Measurements from ENCODE around the gene ADAMTS1. TPM values are rescaled to one million over a fixed set of nuclear protein-coding genes. Genes with fewer than 3 reads are reported as not detected.

ADAMTS1 gene
- total RNA-seq, 1 donor from 2014 or later, result 241 TPM

DNA sequence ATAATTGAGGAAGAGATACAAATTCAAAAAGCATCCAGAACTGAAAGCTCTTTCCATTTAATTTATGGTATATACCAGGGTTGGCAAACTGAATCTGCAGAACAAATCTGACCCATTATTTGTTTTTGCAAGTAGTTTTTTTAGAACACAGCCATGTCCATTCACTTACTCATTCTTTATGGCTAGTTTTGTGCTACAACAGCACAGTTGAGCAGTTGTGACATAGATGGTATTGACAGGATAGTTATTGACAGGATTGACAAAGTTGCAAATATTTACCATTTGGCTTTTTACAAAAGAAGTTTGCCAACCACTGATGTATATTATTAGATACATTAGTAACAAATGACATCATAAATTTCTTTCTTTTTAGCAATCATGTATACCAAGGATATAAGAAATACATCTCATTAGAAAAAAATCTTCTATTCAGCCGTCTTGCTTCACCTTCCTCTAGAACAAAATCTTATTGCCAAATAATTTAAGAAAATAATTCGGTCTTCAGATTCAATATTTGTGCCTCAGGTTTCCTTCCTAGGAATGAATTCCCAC, 9.4 kb downstream of the ADAMTS1 start:
- H3K36me3 ChIP-seq, result peaks cover 7 to 46% of the 10 kb centered on the region in 2 donors
- H3K27me3 ChIP-seq, result no peaks in the 10 kb centered on the region
- peak overlapping the region; percentile 28 for H3K27ac ChIP-seq
- intact Hi-C loops (cut with DNase I), result no loop called here
- no peak overlapping the region for H3K4me3 ChIP-seq
- no peak for DNase-seq (ENCODE audit: extremely low spot score in 2 of 2)
- TF ChIP-seq POLR2A (IDR thresholded peaks at IDR 0.05) (no peak), POLR2AphosphoS5 (IDR thresholded peaks at IDR 0.05; ENCODE audit: insufficient read depth in 1 of 2, low read depth in 1 of 2) (no peak)
- TF ChIP-seq, protein P1, sequence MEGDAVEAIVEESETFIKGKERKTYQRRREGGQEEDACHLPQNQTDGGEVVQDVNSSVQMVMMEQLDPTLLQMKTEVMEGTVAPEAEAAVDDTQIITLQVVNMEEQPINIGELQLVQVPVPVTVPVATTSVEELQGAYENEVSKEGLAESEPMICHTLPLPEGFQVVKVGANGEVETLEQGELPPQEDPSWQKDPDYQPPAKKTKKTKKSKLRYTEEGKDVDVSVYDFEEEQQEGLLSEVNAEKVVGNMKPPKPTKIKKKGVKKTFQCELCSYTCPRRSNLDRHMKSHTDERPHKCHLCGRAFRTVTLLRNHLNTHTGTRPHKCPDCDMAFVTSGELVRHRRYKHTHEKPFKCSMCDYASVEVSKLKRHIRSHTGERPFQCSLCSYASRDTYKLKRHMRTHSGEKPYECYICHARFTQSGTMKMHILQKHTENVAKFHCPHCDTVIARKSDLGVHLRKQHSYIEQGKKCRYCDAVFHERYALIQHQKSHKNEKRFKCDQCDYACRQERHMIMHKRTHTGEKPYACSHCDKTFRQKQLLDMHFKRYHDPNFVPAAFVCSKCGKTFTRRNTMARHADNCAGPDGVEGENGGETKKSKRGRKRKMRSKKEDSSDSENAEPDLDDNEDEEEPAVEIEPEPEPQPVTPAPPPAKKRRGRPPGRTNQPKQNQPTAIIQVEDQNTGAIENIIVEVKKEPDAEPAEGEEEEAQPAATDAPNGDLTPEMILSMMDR (IDR thresholded peaks at IDR 0.05), result no peak
- peaks cover 28% of the 10 kb centered on the region for H3K4me1 ChIP-seq
- H3K9me3 ChIP-seq, result no peaks in the 10 kb centered on the region

DNA sequence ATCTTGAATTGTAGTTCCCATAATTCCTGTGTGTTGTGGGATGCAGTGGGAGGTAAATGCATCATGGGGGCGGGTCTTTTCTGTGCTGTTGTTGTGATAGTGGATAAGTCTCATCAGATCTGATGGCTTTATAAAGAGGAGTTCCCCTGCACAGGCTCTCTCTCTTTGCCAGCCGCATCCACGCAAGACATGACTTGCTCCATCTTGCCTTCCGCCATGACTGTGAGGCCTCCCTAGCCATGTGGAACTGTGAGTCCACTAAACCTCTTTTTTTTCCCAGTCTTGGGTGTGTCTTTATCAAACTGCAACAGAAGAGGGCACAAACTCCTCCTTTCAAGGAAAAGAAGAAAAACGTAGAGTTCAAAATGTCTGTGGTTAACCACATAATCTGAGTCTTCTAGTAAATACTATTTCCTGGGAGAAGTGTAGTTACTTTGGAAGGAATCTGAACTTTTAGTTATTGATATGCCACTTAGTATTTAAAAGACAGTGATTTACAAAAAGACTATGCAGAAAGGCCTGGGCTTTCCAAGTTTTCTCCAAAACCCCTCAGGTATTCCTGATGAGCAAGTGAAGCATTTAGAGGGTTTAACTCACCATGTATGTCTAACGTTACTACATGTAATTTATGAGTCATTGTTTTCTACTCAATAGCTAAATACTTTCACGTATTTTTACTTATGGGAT, 10.0 kb downstream of the ADAMTS1 start:
- no peak for DNase-seq (ENCODE audit: extremely low spot score in 2 of 2)
- peak overlapping the region; percentile 28 for H3K27ac ChIP-seq
- no peak overlapping the region for H3K4me3 ChIP-seq
- H3K27me3 ChIP-seq, result no peaks in the 10 kb centered on the region
- intact Hi-C loops (cut with DNase I), result no loop called here
- H3K4me1 ChIP-seq, result peaks cover 22% of the 10 kb centered on the region
- H3K9me3 ChIP-seq, result no peaks in the 10 kb centered on the region
- TF ChIP-seq POLR2AphosphoS5 (IDR thresholded peaks at IDR 0.05; ENCODE audit: insufficient read depth in 1 of 2, low read depth in 1 of 2), result no peak
- no peak for TF ChIP-seq POLR2A (IDR thresholded peaks at IDR 0.05)
- TF ChIP-seq, protein P1 (IDR thresholded peaks at IDR 0.05), result no peak
- H3K36me3 ChIP-seq, result peaks cover 7 to 40% of the 10 kb centered on the region in 2 donors

- no peaks in the 10 kb centered on the region for H3K9me3 ChIP-seq
- H3K27ac ChIP-seq, result no peak overlapping the region
- no peak for DNase-seq (ENCODE audit: extremely low spot score in 2 of 2)
- H3K36me3 ChIP-seq, result peaks cover 7 to 32% of the 10 kb centered on the region in 2 donors
- H3K27me3 ChIP-seq, result no peaks in the 10 kb centered on the region
- H3K4me3 ChIP-seq, result no peak overlapping the region
- TF ChIP-seq POLR2A (IDR thresholded peaks at IDR 0.05), result no peak
- no peak for TF ChIP-seq POLR2AphosphoS5 (IDR thresholded peaks at IDR 0.05; ENCODE audit: insufficient read depth in 1 of 2, low read depth in 1 of 2)
- TF ChIP-seq, protein P1 (IDR thresholded peaks at IDR 0.05), result no peak
- intact Hi-C loops (cut with DNase I), result no loop called here
- H3K4me1 ChIP-seq, result peaks cover 14% of the 10 kb centered on the region
Observed at GRCh38 chr21:26834181-26834905, 10.9 kb downstream of the ADAMTS1 start.

GRCh38 chr21:26833460-26833939, 11.7 kb downstream of the ADAMTS1 start:
- H3K27ac ChIP-seq, result no peak overlapping the region
- intact Hi-C loops (cut with DNase I), result no loop called here

More at GRCh38 chr21:26833460-26833939, 11.7 kb downstream of the ADAMTS1 start:
- TF ChIP-seq, protein P1 (IDR thresholded peaks at IDR 0.05), result no peak
- TF ChIP-seq POLR2A (IDR thresholded peaks at IDR 0.05) (no peak), POLR2AphosphoS5 (IDR thresholded peaks at IDR 0.05; ENCODE audit: insufficient read depth in 1 of 2, low read depth in 1 of 2) (no peak)
- H3K4me1 ChIP-seq, result peaks cover 9% of the 10 kb centered on the region
- H3K9me3 ChIP-seq, result no peaks in the 10 kb centered on the region
- no peak overlapping the region for H3K4me3 ChIP-seq
- no peaks in the 10 kb centered on the region for H3K27me3 ChIP-seq
- peaks cover 7 to 23% of the 10 kb centered on the region in 2 donors for H3K36me3 ChIP-seq
- no peak for DNase-seq (ENCODE audit: extremely low spot score in 2 of 2)

Data from vagina (tissue), 2 donors.